HL-60 (cell line): ENCODE measurements around the gene JMJD1C.

ENCODE experiments used
- GABPA ChIP-seq: IDR thresholded peaks from 2 replicates; pipeline ENCODE4 v1.6.1; 2012; ENCODE audit warnings: low read depth
- POLR2AphosphoS5 ChIP-seq: IDR thresholded peaks from 2 replicates; pipeline ENCODE4 v1.6.1; 2012; ENCODE audit warnings: low read depth
- SPI1 ChIP-seq: IDR thresholded peaks from 2 replicates; pipeline ENCODE4 v1.6.1; 2012; ENCODE audit warnings: low read depth, mild to moderate bottlenecking, borderline replicate concordance
- TF ChIP-seq, protein P1 (sequence below): IDR thresholded peaks from one replicate; pipeline ENCODE4 v1.5.1; 2011; ENCODE audit warnings: low read length, control low read depth, inconsistent platforms; ENCODE audit not compliant: insufficient read depth
- TF ChIP-seq, protein P2 (sequence below): IDR thresholded peaks from 2 replicates; pipeline ENCODE4 v1.6.1; 2012; ENCODE audit warnings: low read depth; ENCODE audit not compliant: insufficient replicate concordance

DNA sequence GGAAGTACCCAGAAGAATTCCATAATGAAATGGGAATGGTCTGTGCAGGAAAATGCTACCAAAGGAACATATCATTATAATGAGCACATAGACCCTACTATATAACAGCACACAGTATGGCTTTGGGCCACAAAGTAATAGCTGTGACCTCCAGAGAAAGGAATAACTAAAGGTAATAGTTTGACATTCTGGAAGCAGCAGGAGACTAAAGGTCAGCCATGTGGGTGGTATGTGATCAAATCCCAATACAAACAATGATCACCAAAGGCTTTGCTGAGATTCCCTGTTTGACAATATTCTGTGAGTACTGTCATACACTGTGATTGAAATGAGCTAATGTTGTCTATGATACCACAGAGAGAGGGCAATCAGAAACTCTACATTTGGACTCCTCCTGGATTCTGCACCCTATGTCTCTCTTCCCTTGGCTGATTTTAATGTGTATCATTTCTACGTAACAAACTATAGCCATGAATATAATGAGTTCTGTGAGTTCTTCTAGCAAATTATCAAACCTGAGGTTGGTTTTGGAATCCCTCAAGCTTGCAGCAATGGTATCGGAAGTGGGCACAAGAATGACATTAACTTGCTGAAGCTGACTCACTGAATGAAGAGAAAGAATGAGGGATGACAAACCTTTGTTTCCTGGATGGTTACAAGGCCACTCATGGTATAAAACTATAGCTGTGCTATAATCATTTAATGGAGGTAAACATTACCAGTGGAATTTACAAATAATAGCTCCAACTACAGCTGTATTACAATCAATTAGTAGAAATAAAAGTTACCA lies 99.6 kb downstream of the JMJD1C start:
- TF ChIP-seq, protein P1, sequence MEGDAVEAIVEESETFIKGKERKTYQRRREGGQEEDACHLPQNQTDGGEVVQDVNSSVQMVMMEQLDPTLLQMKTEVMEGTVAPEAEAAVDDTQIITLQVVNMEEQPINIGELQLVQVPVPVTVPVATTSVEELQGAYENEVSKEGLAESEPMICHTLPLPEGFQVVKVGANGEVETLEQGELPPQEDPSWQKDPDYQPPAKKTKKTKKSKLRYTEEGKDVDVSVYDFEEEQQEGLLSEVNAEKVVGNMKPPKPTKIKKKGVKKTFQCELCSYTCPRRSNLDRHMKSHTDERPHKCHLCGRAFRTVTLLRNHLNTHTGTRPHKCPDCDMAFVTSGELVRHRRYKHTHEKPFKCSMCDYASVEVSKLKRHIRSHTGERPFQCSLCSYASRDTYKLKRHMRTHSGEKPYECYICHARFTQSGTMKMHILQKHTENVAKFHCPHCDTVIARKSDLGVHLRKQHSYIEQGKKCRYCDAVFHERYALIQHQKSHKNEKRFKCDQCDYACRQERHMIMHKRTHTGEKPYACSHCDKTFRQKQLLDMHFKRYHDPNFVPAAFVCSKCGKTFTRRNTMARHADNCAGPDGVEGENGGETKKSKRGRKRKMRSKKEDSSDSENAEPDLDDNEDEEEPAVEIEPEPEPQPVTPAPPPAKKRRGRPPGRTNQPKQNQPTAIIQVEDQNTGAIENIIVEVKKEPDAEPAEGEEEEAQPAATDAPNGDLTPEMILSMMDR, result no peak
- TF ChIP-seq, protein P2, sequence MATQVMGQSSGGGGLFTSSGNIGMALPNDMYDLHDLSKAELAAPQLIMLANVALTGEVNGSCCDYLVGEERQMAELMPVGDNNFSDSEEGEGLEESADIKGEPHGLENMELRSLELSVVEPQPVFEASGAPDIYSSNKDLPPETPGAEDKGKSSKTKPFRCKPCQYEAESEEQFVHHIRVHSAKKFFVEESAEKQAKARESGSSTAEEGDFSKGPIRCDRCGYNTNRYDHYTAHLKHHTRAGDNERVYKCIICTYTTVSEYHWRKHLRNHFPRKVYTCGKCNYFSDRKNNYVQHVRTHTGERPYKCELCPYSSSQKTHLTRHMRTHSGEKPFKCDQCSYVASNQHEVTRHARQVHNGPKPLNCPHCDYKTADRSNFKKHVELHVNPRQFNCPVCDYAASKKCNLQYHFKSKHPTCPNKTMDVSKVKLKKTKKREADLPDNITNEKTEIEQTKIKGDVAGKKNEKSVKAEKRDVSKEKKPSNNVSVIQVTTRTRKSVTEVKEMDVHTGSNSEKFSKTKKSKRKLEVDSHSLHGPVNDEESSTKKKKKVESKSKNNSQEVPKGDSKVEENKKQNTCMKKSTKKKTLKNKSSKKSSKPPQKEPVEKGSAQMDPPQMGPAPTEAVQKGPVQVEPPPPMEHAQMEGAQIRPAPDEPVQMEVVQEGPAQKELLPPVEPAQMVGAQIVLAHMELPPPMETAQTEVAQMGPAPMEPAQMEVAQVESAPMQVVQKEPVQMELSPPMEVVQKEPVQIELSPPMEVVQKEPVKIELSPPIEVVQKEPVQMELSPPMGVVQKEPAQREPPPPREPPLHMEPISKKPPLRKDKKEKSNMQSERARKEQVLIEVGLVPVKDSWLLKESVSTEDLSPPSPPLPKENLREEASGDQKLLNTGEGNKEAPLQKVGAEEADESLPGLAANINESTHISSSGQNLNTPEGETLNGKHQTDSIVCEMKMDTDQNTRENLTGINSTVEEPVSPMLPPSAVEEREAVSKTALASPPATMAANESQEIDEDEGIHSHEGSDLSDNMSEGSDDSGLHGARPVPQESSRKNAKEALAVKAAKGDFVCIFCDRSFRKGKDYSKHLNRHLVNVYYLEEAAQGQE, result no peak
- TF ChIP-seq GABPA (no peak), POLR2AphosphoS5 (no peak), SPI1 (no peak)
